ENCODE measurements around the gene KRT85.

GRCh38 chr12:52322069-52322468 lies 45.2 kb downstream of the KRT85 start:
- no peak for TF ChIP-seq REST (IDR thresholded peaks at IDR 0.05; ENCODE audit: insufficient read depth in 1 of 2, low read depth in 2 of 2, low read length in 2 of 2)
- no peak for TF ChIP-seq POLR2AphosphoS5 (IDR thresholded peaks at IDR 0.05; ENCODE audit: low read depth, low read length)
